ENCODE measurements around the gene C9orf78. TPM values are rescaled to one million over a fixed set of nuclear protein-coding genes. Genes with fewer than 3 reads are reported as not detected.

Gene C9orf78
- total and polyA plus RNA-seq, 9 of the 15 experiments (the other 6 are each of a cell fraction or from before 2014, with no cell fraction given) = 94.6 to 266 (median 202) TPM

GRCh38 chr9:129863059-129863690, 28.1 kb upstream of the C9orf78 start (continued):
- TF ChIP-seq JUND (IDR thresholded peaks at IDR 0.05; ENCODE audit: borderline replicate concordance, low read depth, low read length) = peak; percentile 99
- TF ChIP-seq JUND (tag; IDR thresholded peaks at IDR 0.05; ENCODE audit: borderline replicate concordance, low read depth, low read length) = peak; percentile 94; the same call in 2 of the 3 replicates
- TF ChIP-seq VEZF1 (CRISPR knock-in tag; IDR thresholded peaks at IDR 0.05) = peak; percentile 92
- TF ChIP-seq ZNF431 (CRISPR knock-in tag; IDR thresholded peaks at IDR 0.05) = peak; percentile 91
- no peak for TF ChIP-seq ZEB2 (IDR thresholded peaks at IDR 0.05)
- TF ChIP-seq FUS (optimal IDR thresholded peaks at IDR 0.05; ENCODE audit: low read depth, low read length) = no peak
- peak; percentile 62; the same call in 1 of the 2 replicates for TF ChIP-seq FOXK1 (CRISPR knock-in tag; IDR thresholded peaks at IDR 0.05; ENCODE audit: borderline replicate concordance)
- peak; percentile 92 for TF ChIP-seq SMAD1 (IDR thresholded peaks at IDR 0.05; ENCODE audit: low read depth, low read length, partially characterized antibody)
- peak; percentile 95 for TF ChIP-seq NR4A1 (CRISPR knock-in tag; IDR thresholded peaks at IDR 0.05)
- peak; percentile 98 for TF ChIP-seq NR4A1 (tag; IDR thresholded peaks at IDR 0.05)
- TF ChIP-seq THAP12 (CRISPR knock-in tag; IDR thresholded peaks at IDR 0.05) = peak; percentile 65; the same call in 1 of the 2 replicates
- peak; percentile 100 for TF ChIP-seq ZNF609 (CRISPR knock-in tag; IDR thresholded peaks at IDR 0.05; ENCODE audit: borderline replicate concordance)
- peak; percentile 67; the same call in 1 of the 2 replicates for TF ChIP-seq THAP7 (CRISPR knock-in tag; IDR thresholded peaks at IDR 0.05)
- TF ChIP-seq ZKSCAN3 (CRISPR knock-in tag; IDR thresholded peaks at IDR 0.05) = no peak
- TF ChIP-seq JUN (IDR thresholded peaks at IDR 0.05; ENCODE audit: borderline replicate concordance, low read depth, low read length) = peak; percentile 99
- TF ChIP-seq JUN (CRISPR knock-in tag; IDR thresholded peaks at IDR 0.05; ENCODE audit: borderline replicate concordance) = peak; percentile 93; the same call in 1 of the 2 replicates
- no peak for TF ChIP-seq ZNF3 (CRISPR knock-in tag; IDR thresholded peaks at IDR 0.05)
- peak; percentile 100 for TF ChIP-seq SMAD4 (CRISPR knock-in tag; conservative IDR thresholded peaks at IDR 0.05)
- TF ChIP-seq ZFP36 (IDR thresholded peaks at IDR 0.05; ENCODE audit: low read depth, low read length, partially characterized antibody) = peak; percentile 75
- TF ChIP-seq CEBPB (tag; IDR thresholded peaks at IDR 0.05) = peak; percentile 98
